Retinal pigment epithelial cell (primary cell): ENCODE results near the gene PSPH.

ENCODE experiments used
- DNase-seq: peaks from one replicate; pipeline ENCODE4 v3.0.0-alpha.2; 2010; ENCODE audit warnings: low read depth
- H3K4me3 ChIP-seq: 2 replicates; pipeline ENCODE4 v1.5.1; 2011; ENCODE audit warnings: mild to moderate bottlenecking, low read length, control low read depth, moderate library complexity
- TF ChIP-seq, protein P1 (sequence below): conservative IDR thresholded peaks from 2 replicates; pipeline ENCODE4 v1.5.1; 2011; ENCODE audit warnings: low read depth, low read length, control low read depth, inconsistent platforms

PSPH gene

DNA sequence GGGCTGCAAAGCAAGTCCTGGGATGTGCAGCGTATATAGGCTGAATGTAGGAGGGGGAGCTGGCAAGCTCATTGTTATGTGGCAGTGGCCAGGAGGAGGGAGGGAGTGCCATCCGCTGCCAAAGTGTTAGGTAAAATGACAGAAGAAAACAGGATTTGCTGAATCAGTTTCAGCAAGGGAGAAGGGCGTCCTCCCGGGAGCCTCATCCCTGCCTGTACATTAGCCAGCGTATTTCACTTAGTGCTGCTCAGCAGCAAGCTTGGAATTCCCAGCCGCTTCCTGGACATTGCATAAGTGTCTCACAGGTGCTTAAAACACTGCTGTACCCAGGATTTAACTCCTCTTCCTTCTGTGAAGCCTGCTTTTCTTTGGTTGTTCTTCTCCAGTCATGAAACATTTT lies 84.4 kb downstream of the PSPH start:
- DNase-seq = no peak
- no peak overlapping the region for H3K4me3 ChIP-seq
- TF ChIP-seq, protein P1, sequence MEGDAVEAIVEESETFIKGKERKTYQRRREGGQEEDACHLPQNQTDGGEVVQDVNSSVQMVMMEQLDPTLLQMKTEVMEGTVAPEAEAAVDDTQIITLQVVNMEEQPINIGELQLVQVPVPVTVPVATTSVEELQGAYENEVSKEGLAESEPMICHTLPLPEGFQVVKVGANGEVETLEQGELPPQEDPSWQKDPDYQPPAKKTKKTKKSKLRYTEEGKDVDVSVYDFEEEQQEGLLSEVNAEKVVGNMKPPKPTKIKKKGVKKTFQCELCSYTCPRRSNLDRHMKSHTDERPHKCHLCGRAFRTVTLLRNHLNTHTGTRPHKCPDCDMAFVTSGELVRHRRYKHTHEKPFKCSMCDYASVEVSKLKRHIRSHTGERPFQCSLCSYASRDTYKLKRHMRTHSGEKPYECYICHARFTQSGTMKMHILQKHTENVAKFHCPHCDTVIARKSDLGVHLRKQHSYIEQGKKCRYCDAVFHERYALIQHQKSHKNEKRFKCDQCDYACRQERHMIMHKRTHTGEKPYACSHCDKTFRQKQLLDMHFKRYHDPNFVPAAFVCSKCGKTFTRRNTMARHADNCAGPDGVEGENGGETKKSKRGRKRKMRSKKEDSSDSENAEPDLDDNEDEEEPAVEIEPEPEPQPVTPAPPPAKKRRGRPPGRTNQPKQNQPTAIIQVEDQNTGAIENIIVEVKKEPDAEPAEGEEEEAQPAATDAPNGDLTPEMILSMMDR = no peak

DNA sequence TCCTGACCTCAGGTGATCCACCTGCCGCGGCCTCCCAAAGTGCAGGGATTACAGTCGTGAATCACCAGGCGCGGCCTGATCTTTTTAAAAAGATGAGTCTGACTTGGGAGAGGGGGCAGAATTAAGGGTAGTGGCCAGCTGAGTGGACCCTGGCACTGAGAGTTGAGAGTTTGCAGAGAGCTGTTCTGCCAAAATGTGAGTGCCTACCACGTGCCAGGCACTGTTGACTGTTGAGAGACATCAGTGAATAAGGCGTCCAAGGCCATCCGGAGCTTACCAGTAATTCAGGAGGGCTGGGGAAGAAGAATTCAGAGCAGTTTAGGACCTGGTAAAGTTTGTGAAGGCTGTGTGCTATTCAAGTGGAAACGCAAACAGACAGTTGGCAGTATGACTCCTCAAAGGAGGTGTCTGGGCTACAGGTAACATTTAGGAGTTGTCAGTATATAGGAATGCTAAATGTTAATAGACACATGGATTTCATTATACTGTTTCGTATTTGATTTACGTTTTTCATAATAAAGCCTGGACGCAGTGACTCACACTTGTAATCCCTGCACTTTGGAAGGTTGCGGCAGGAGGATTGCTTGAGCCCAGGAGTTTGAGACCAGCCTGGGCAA lies 85.3 kb downstream of the PSPH start:
- H3K4me3 ChIP-seq = peak overlapping the region; percentile 1
- DNase-seq = no peak
- TF ChIP-seq, protein P1 = no peak

DNA sequence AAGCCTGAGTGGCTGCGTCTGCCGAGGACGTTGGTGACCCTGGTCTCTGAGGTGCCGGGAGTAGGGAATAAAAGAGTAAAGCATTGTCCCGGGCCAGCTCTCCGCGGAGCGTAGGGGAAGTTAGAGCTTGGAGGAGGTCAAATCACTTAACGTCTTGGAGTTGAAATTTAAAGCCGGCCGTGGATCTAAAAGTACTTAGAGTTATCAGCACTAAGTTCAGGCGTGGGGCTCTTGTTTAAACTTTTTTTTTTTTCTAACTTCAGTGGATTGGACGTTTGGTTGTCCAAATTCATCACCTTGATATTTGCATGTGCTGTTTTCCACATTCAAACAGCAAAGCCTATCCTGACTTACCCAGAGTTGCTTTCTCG lies 86.2 kb downstream of the PSPH start:
- peak overlapping the region; percentile 76 for H3K4me3 ChIP-seq
- TF ChIP-seq, protein P1 = no peak
- no peak for DNase-seq

DNA sequence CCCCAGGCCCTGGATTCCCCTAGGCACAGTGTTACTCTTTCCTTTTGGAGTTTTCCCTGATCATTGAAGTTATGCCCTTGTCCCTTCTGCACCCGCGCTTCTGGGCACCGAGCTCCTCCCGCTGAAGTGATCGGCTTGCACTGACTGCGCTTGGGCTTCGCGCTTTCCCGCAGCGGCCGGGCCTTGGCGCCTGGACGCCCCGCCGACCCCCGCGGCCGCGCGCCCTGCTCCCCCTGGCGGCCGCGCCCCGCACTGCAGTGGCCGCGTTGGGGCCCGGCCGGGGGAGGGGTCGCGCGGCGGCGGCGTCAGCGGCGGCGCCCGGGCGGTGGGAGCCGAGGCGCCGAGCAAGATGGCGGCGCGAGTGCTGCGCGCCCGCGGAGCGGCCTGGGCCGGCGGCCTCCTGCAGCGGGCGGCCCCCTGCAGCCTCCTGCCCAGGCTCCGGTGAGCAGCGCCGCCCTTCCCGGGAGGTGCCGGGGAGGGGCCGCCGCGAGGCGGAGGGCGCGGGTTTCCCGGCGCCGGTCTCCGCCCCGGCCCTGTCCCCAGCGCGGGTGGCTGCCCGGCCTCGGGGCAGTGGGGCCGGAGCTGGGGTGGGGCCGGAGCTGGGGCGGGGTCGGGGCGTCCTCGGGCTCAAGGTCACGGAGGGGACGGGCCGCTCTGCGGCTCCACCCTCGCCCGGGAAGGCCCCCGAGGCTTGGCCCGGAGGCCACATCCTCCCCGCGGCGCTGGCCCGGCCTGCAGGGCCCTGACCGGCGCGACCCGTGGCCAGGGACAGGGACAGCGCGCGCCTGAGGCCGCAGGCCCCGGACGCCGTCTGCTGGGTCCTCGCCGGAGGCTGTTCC lies 86.8 kb downstream of the PSPH start, which contains the start of gene NIPSNAP2:
NIPSNAP2 (plus strand) TSS at position 325 of the 839 bp plus-strand sequence; CDS start at position 350, 25 bp downstream.
- no peak for DNase-seq
- H3K4me3 ChIP-seq = peak within 1 kb of the TSS; percentile 76
- TF ChIP-seq, protein P1 = no peak

DNA sequence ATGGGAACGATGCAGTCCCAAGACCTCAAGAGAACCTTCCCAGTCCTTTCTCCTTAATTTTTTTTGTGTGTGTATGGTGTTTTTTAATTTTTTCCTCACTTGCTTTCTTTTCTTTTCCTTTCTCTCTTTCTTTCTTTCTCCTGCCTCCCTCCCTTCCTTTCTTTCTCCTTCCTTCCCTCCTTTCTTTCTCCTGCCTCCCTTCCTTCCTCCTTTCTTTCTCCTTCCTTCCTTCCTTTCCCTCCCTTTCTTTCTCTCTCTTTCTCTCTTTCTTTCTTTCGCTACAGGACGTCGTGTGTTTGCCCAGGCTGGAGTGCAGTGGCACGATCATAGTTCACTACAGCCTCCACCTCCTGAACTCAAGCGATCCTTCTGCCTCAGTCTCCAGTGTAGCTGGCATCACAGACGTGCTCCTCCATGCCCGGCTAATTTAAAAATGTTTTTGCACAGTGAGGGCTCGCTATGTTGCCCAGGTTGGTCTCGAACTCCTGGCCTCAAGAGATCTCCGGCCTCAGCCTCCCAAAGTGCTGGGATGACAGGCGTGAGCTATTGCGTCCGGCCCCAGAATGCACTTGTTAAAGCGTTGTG lies 87.6 kb downstream of the PSPH start:
- TF ChIP-seq, protein P1 = no peak
- peak overlapping the region; percentile 45 for H3K4me3 ChIP-seq

DNA sequence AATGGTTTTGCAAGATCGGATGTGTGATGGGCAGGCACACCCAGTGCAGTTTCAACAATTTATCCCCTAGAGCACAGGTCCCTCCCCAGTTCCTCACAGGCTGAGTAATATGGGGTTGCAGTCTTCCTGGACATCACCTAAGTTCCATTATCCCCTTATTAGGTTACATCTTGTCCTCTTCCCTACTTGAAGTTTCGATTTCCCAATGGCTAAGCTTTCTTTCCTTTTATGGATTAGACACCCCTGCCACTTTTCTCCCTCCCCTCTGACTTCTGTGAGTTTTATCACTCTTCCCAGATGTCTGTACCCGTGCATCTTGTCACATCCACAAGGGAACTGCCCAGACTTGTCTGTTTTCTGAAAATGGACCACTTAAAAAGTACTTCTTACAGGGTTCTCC lies 89.2 kb downstream of the PSPH start:
- DNase-seq = no peak
- TF ChIP-seq, protein P1 = no peak
- no peak overlapping the region for H3K4me3 ChIP-seq

More for the DNA sequence above, 87.6 kb downstream of the PSPH start:
- no peak for DNase-seq
